ENCODE results near the gene SMURF1.

GRCh38 chr7:99142727-99143520 is 984 bp downstream of the SMURF1 start:
- TF ChIP-seq EZH2 (IDR thresholded peaks at IDR 0.05; ENCODE audit: insufficient read depth, poor library complexity, severe bottlenecking), result no peak
- TF ChIP-seq EZH2phosphoT487 (IDR thresholded peaks at IDR 0.05; ENCODE audit: insufficient read depth, low read depth), result no peak

All from GM23248 (cell line).